Esophagus squamous epithelium (tissue), 5 donors: Measurements from ENCODE around the gene HSD17B2. TPM values are rescaled to one million over a fixed set of nuclear protein-coding genes. Genes with fewer than 3 reads are reported as not detected.

Source experiments
- DNase-seq: peaks from one replicate; lab custom pipeline; 2025; lab: John Stamatoyannopoulos, UW
- H3K27ac ChIP-seq, 4 donors: fragments of 200-600 bp; sonication (generic); one replicate each; pipeline ENCODE4 v1.5.1; 2016 to 2019; ENCODE audit warnings: mild to moderate bottlenecking in 1 of 4
- H3K27me3 ChIP-seq, 4 donors: fragments of 200-600 bp; sonication (generic); 1 replicate in 3 of 4; 2 replicates in 1 of 4; pipeline versions ENCODE4 v1.5.1 to v1.6.0; 2017 to 2021; ENCODE audit warnings: antibody characterized with exemption in 1 of 4
- H3K36me3 ChIP-seq, 3 donors: fragments of 200-600 bp; sonication (generic); one replicate each; pipeline ENCODE4 v1.5.1; 2016 to 2019
- H3K4me1 ChIP-seq, 3 donors: fragments of 200-600 bp; sonication (generic); one replicate each; pipeline ENCODE4 v1.5.1; 2017 to 2019
- H3K4me3 ChIP-seq, 4 donors: fragments of 200-600 bp; sonication (generic); 1 replicate in 3 of 4; 2 replicates in 1 of 4; pipeline ENCODE4 v1.5.1; 2016 to 2019; ENCODE audit warnings: mild to moderate bottlenecking in 2 of 4, moderate library complexity in 1 of 4
- H3K9me3 ChIP-seq, 3 donors: fragments of 200-600 bp; sonication (generic); one replicate each; pipeline ENCODE4 v1.5.1; 2016 to 2019
- CTCF ChIP-seq, 6 experiments: fragments of 450-650 bp in 4 of 6; fragments of 200-600 bp in 2 of 6; sonication (generic) in 2 of 6; IDR thresholded peaks; one replicate each; pipeline ENCODE4 v1.5.1; 2016 to 2019; ENCODE audit warnings: antibody characterized with exemption in 6 of 6, mild to moderate bottlenecking in 4 of 6, moderate library complexity in 4 of 6
- POLR2A ChIP-seq, 4 donors: fragments of 450-650 bp; IDR thresholded peaks; one replicate each; pipeline ENCODE4 v1.6.1; 2017; ENCODE audit warnings: antibody characterized with exemption in 4 of 4, mild to moderate bottlenecking in 4 of 4, moderate library complexity in 3 of 4
- WGBS, 2 donors: methylation state at CpG; one replicate each; pipeline ENCODE4 v1.1.5; 2018; 5-methylcytosine and 5-hydroxymethylcytosine counted together
- intact Hi-C: fragments of 100-400 bp; cut with DNase I; formaldehyde crosslinking; loops from one replicate; pipeline ENCODE4 v1.15.0; 2022
- total RNA-seq, 4 donors: library from RNA; depleted of rRNA; stranded (reverse); fragments of >200 nt; gene quantifications; one replicate each; pipeline ENCODE4 v1.1.0, GENCODE V29; 2016
- donor health status: DM: yes; HTN: yes; CAD: no.

The HSD17B2 gene
- total RNA-seq, 4 donors from 2014 or later: 0.72 to 5.1 (median 2.5) TPM

GRCh38 chr16:82042144-82042543 lies 7.1 kb downstream of the HSD17B2 start:
- H3K4me1 ChIP-seq: peaks cover 4 to 32% (median 14%) of the 10 kb centered on the region in 3 donors

GRCh38 chr16:82042846-82043245 lies 7.8 kb downstream of the HSD17B2 start:
- Histone ChIP-seq H3K4me1 (peaks cover 4 to 36% (median 18%) of the 10 kb centered on the region in 3 donors), H3K36me3 (no peaks in the 10 kb centered on the region), H3K27me3 (no peaks in the 10 kb centered on the region), H3K4me3 (no peak overlapping the region), H3K9me3 (no peaks in the 10 kb centered on the region), H3K27ac (peak overlapping the region in 3 of 4 donors; percentile 25 to 74 (median 64))
- no peak for DNase-seq
- 57 to 70% methylated on average over 2 of the region's 2 CpGs for WGBS, 2 donors
- no peak for TF ChIP-seq POLR2A (IDR thresholded peaks at IDR 0.05)
- TF ChIP-seq CTCF (IDR thresholded peaks at IDR 0.05): no peak
- intact Hi-C loops: no loop called here

More at GRCh38 chr16:82042144-82042543, 7.1 kb downstream of the HSD17B2 start:
- WGBS, 2 donors: 80 to 95% methylated on average over 3 to 4 of the region's 8 CpGs
- intact Hi-C loops: no loop called here
- no peaks in the 10 kb centered on the region for H3K36me3 ChIP-seq
- H3K27ac ChIP-seq: no peak overlapping the region
- H3K4me3 ChIP-seq: no peak overlapping the region
- no peak for TF ChIP-seq POLR2A (IDR thresholded peaks at IDR 0.05)
- no peak for TF ChIP-seq CTCF (IDR thresholded peaks at IDR 0.05)
- no peaks in the 10 kb centered on the region for H3K9me3 ChIP-seq
- no peaks in the 10 kb centered on the region for H3K27me3 ChIP-seq
- no peak for DNase-seq

- 34 to 54% methylated on average over 4 to 6 of the region's 6 CpGs for WGBS, 2 donors
- Histone ChIP-seq H3K9me3 (no peaks in the 10 kb centered on the region), H3K36me3 (no peaks in the 10 kb centered on the region), H3K4me1 (peaks cover 4 to 39% (median 18%) of the 10 kb centered on the region in 3 donors), H3K27ac (peak overlapping the region in 3 of 4 donors; percentile 64 to 74 (median 67)), H3K27me3 (no peaks in the 10 kb centered on the region), H3K4me3 (no peak overlapping the region)
- TF ChIP-seq CTCF (IDR thresholded peaks at IDR 0.05) (peak in 1 of 6 experiments; percentile 10), POLR2A (IDR thresholded peaks at IDR 0.05) (no peak)
- no peak for DNase-seq
- intact Hi-C loops: no loop called here
These were observed 8.9 kb downstream of the HSD17B2 start for GRCh38 chr16:82043680-82044584.

- Histone ChIP-seq H3K27ac (peak overlapping the region in 3 of 4 donors; percentile 64 to 74 (median 67)), H3K27me3 (no peaks in the 10 kb centered on the region), H3K36me3 (no peaks in the 10 kb centered on the region), H3K4me1 (peaks cover 4 to 46% (median 20%) of the 10 kb centered on the region in 3 donors), H3K9me3 (no peaks in the 10 kb centered on the region), H3K4me3 (no peak overlapping the region)
- WGBS, 2 donors: 50 to 77% methylated on average over 1 to 3 of the region's 3 CpGs
- intact Hi-C loops: no loop called here
- TF ChIP-seq POLR2A (IDR thresholded peaks at IDR 0.05) (no peak), CTCF (IDR thresholded peaks at IDR 0.05) (no peak)
- no peak for DNase-seq
These were observed 9.5 kb downstream of the HSD17B2 start for GRCh38 chr16:82044585-82044911.

GRCh38 chr16:82045465-82045864 lies 10.4 kb downstream of the HSD17B2 start:
- DNase-seq: no peak
- Histone ChIP-seq H3K36me3 (no peaks in the 10 kb centered on the region), H3K4me3 (no peak overlapping the region), H3K4me1 (peaks cover 4 to 51% (median 22%) of the 10 kb centered on the region in 3 donors), H3K9me3 (no peaks in the 10 kb centered on the region), H3K27ac (peak overlapping the region in 1 of 4 donors; percentile 74), H3K27me3 (no peaks in the 10 kb centered on the region)
- intact Hi-C loops: no loop called here
- WGBS, 2 donors: 4 to 30% methylated on average over 2 of the region's 2 CpGs
- TF ChIP-seq POLR2A (IDR thresholded peaks at IDR 0.05) (no peak), CTCF (IDR thresholded peaks at IDR 0.05) (no peak)
